ENCODE data around the gene UGT1A6. TPM values are rescaled to one million over a fixed set of nuclear protein-coding genes. Genes with fewer than 3 reads are reported as not detected.

The UGT1A6 gene
- total and polyA plus RNA-seq, 2 donors (not counting 3 experiments of a cell fraction or from before 2014, with no cell fraction given): not detected

DNA sequence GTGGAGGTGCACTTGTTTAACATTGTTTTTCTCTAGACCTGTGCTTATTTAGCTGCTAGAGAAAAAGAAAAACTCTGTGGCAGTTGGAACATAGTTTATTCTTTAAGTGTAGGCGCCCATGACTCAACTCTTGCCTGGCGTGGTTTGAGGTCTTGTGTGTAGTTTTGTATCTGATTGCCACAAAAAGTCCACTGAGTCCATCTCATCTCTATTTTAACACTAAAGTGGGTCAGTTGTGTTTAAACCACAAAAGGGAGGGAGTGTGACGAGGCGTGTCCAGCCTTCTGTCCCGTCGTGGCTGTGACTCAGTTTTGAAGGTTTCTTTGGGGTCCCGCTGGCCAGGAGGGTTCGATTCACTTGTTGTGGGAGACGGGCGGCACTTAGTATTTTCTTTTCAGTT is 36.2 kb upstream of the UGT1A6 start:
- Histone ChIP-seq H3K9me3 (replicated peaks; ENCODE audit: control insufficient read depth, insufficient read depth, low read length) (no peaks in the 10 kb centered on the region), H2AFZ (ENCODE audit: low read depth, low read length) (no peak overlapping the region), H3K4me2 (ENCODE audit: insufficient read depth, low read length) (no peak overlapping the region), H3K9me1 (replicated peaks; ENCODE audit: control insufficient read depth, extremely low read depth, insufficient read depth, low read length) (no peaks in the 10 kb centered on the region), H3K9ac (replicated peaks; ENCODE audit: extremely low read depth, insufficient read depth, low read length) (no peak overlapping the region), H3K36me3 (ENCODE audit: control insufficient read depth in 2 of 2, extremely low read depth in 1 of 2, insufficient read depth in 2 of 2, low read length in 2 of 2) (no peaks in the 10 kb centered on the region), H3K27ac (ENCODE audit: insufficient read depth, low read depth, low read length) (no peak overlapping the region), H3K79me2 (ENCODE audit: control insufficient read depth, insufficient read depth, low read length) (no peaks in the 10 kb centered on the region), H3K27me3 (ENCODE audit: control insufficient read depth in 2 of 2, insufficient read depth in 2 of 2, low read length in 2 of 2) (peaks cover 0 to 3% of the 10 kb centered on the region in 2 experiments), H3K4me1 (ENCODE audit: control insufficient read depth, extremely low read depth, insufficient read depth, low read length) (no peaks in the 10 kb centered on the region), H3K4me3 (replicated peaks in 1 of 3; ENCODE audit: insufficient read depth in 1 of 3, low read depth in 1 of 3, low read length in 3 of 3) (no peak overlapping the region), H4K20me1 (replicated peaks; ENCODE audit: control insufficient read depth, extremely low read depth, insufficient read depth, low read length) (no peaks in the 10 kb centered on the region)
- CTCF ChIA-PET: no interaction called here
- no TSS peak for BruUV-seq (replicated peaks)
- no peak for DNase-seq (ENCODE audit: low read depth, low spot score)
- TF ChIP-seq, protein P1, sequence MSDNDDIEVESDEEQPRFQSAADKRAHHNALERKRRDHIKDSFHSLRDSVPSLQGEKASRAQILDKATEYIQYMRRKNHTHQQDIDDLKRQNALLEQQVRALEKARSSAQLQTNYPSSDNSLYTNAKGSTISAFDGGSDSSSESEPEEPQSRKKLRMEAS (IDR thresholded peaks at IDR 0.05; ENCODE audit: insufficient read depth, insufficient read length): no peak
- TF ChIP-seq, protein P2, sequence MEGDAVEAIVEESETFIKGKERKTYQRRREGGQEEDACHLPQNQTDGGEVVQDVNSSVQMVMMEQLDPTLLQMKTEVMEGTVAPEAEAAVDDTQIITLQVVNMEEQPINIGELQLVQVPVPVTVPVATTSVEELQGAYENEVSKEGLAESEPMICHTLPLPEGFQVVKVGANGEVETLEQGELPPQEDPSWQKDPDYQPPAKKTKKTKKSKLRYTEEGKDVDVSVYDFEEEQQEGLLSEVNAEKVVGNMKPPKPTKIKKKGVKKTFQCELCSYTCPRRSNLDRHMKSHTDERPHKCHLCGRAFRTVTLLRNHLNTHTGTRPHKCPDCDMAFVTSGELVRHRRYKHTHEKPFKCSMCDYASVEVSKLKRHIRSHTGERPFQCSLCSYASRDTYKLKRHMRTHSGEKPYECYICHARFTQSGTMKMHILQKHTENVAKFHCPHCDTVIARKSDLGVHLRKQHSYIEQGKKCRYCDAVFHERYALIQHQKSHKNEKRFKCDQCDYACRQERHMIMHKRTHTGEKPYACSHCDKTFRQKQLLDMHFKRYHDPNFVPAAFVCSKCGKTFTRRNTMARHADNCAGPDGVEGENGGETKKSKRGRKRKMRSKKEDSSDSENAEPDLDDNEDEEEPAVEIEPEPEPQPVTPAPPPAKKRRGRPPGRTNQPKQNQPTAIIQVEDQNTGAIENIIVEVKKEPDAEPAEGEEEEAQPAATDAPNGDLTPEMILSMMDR (IDR thresholded peaks at IDR 0.05; ENCODE audit: extremely low read depth in 1 of 2, insufficient read depth in 1 of 2, low read depth in 1 of 2, low read length in 2 of 2): no peak
- dilution Hi-C loops (cut with MboI; ENCODE audit: extremely low pct_ligation_motif_present, low sequenced_read_pairs): no loop called here
- POLR2A ChIA-PET: no interaction called here
- intact Hi-C loops (cut with micrococcal nuclease): no loop called here
- no peak for FAIRE-seq

DNA sequence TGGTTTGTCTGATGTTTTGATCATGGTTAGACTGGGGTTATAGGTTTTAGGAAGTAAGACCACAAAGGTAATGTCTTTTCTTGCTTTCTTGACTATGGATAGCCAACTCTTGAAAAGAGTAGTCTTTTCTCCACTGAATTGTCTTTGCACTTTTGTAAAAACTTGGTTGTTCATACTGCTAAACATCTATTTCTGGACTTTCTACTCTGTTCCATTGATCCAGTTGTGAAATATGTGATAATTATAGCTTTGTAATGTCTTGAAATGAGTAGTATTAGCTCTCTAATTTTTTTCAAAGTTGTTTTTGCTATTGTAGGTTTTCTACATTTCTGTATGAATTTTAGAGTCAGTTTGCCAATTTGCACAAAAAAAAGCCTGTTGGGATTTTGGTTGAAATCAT is 34.1 kb upstream of the UGT1A6 start:
- peaks cover 0 to 3% of the 10 kb centered on the region in 2 experiments for H3K27me3 ChIP-seq (ENCODE audit: control insufficient read depth in 2 of 2, insufficient read depth in 2 of 2, low read length in 2 of 2)
- H3K4me1 ChIP-seq (ENCODE audit: control insufficient read depth, extremely low read depth, insufficient read depth, low read length): no peaks in the 10 kb centered on the region
- TF ChIP-seq MYC (IDR thresholded peaks at IDR 0.05; ENCODE audit: low read depth, low read length) (no peak), FOS (IDR thresholded peaks at IDR 0.05; ENCODE audit: borderline replicate concordance, insufficient read depth, low read length) (no peak), JUN (IDR thresholded peaks at IDR 0.05; ENCODE audit: borderline replicate concordance, insufficient read depth, insufficient read length, low read depth) (no peak), POLR2A (IDR thresholded peaks at IDR 0.05; ENCODE audit: low read depth, low read length) (no peak), POLR2AphosphoS5 (IDR thresholded peaks at IDR 0.05; ENCODE audit: insufficient read depth, low read depth, low read length) (no peak), EZH2 (IDR thresholded peaks at IDR 0.05; ENCODE audit: borderline replicate concordance, low read depth, low read length, severe bottlenecking) (no peak), GATA2 (IDR thresholded peaks at IDR 0.05; ENCODE audit: insufficient read depth, insufficient read length, low read depth, low read length) (no peak)
- TF ChIP-seq, protein P1 (IDR thresholded peaks at IDR 0.05; ENCODE audit: insufficient read depth, insufficient read length): no peak
- TF ChIP-seq, protein P2 (IDR thresholded peaks at IDR 0.05; ENCODE audit: extremely low read depth in 1 of 2, insufficient read depth in 1 of 2, low read depth in 1 of 2, low read length in 2 of 2): no peak
- no peak overlapping the region for H3K27ac ChIP-seq (ENCODE audit: insufficient read depth, low read depth, low read length)
- H3K9ac ChIP-seq (replicated peaks; ENCODE audit: extremely low read depth, insufficient read depth, low read length): no peak overlapping the region
- no peaks in the 10 kb centered on the region for H4K20me1 ChIP-seq (replicated peaks; ENCODE audit: control insufficient read depth, extremely low read depth, insufficient read depth, low read length)
- intact Hi-C loops (cut with micrococcal nuclease) (no loop called here), dilution Hi-C loops (cut with MboI; ENCODE audit: extremely low pct_ligation_motif_present, low sequenced_read_pairs) (no loop called here)
- H3K4me3 ChIP-seq (replicated peaks in 1 of 3; ENCODE audit: insufficient read depth in 1 of 3, low read depth in 1 of 3, low read length in 3 of 3): no peak overlapping the region
- H3K36me3 ChIP-seq (ENCODE audit: control insufficient read depth in 2 of 2, extremely low read depth in 1 of 2, insufficient read depth in 2 of 2, low read length in 2 of 2): no peaks in the 10 kb centered on the region
- H3K9me1 ChIP-seq (replicated peaks; ENCODE audit: control insufficient read depth, extremely low read depth, insufficient read depth, low read length): no peaks in the 10 kb centered on the region
- BruUV-seq (replicated peaks): no TSS peak
- DNase-seq (ENCODE audit: low read depth, low spot score) (no peak), FAIRE-seq (no peak)
- CTCF ChIA-PET: no interaction called here
- no peaks in the 10 kb centered on the region for H3K79me2 ChIP-seq (ENCODE audit: control insufficient read depth, insufficient read depth, low read length)
- POLR2A ChIA-PET: no interaction called here
- no peaks in the 10 kb centered on the region for H3K9me3 ChIP-seq (replicated peaks; ENCODE audit: control insufficient read depth, insufficient read depth, low read length)
- H3K4me2 ChIP-seq (ENCODE audit: insufficient read depth, low read length): no peak overlapping the region
- H2AFZ ChIP-seq (ENCODE audit: low read depth, low read length): no peak overlapping the region
